Brain microvascular endothelial cell (primary cell): ENCODE measurements around the gene ADAM10.

Experiments
- DNase-seq: peaks from one replicate; pipeline ENCODE4 v3.0.0-alpha.2; 2020
- H3K27ac ChIP-seq: fragments of 250-450 bp; sonication (Bioruptor Pico); 2 replicates; pipeline ENCODE4 v1.5.1; 2020; ENCODE audit warnings: mild to moderate bottlenecking, moderate library complexity
- H3K27me3 ChIP-seq: fragments of 250-450 bp; sonication (Bioruptor Pico); replicated peaks from 2 replicates; pipeline ENCODE4 v1.5.1; 2020; ENCODE audit warnings: mild to moderate bottlenecking
- H3K36me3 ChIP-seq: fragments of 250-450 bp; sonication (Bioruptor Pico); replicated peaks from 2 replicates; pipeline ENCODE4 v1.5.1; 2020; ENCODE audit warnings: mild to moderate bottlenecking
- H3K4me3 ChIP-seq: 2 replicates; pipeline ENCODE4 v1.5.1; 2011; ENCODE audit warnings: low read depth, mild to moderate bottlenecking, control low read depth, low read length, moderate library complexity
- CTCF ChIP-seq: IDR thresholded peaks from 2 replicates; pipeline ENCODE4 v1.5.1; 2011; ENCODE audit warnings: low read depth, mild to moderate bottlenecking, moderate library complexity, low read length, control low read depth, inconsistent platforms; ENCODE audit errors: missing control alignments
- in situ Hi-C: cut with HindIII; loops from 2 replicates; pipeline ENCODE4 v1.10.0; 2017; ENCODE audit warnings: low sequenced_read_pairs, low pct_ligation_motif_present

Gene ADAM10

GRCh38 chr15:58584789-58585461 is 164.6 kb downstream of the ADAM10 start:
- H3K4me3 ChIP-seq: no peak overlapping the region
- H3K27me3 ChIP-seq: no peaks in the 10 kb centered on the region
- H3K27ac ChIP-seq: no peak overlapping the region
- H3K36me3 ChIP-seq: no peaks in the 10 kb centered on the region
- in situ Hi-C loops: no loop called here
- no peak for TF ChIP-seq CTCF
- no peak for DNase-seq

- no peak for TF ChIP-seq CTCF
- in situ Hi-C loops: no loop called here
- no peak overlapping the region for H3K27ac ChIP-seq
- no peak overlapping the region for H3K4me3 ChIP-seq
- DNase-seq: no peak
- no peaks in the 10 kb centered on the region for H3K36me3 ChIP-seq
- H3K27me3 ChIP-seq: no peaks in the 10 kb centered on the region
Observed at GRCh38 chr15:58583171-58583908, 166.2 kb downstream of the ADAM10 start.

- no peaks in the 10 kb centered on the region for H3K36me3 ChIP-seq
- no peak overlapping the region for H3K4me3 ChIP-seq
- TF ChIP-seq CTCF: no peak
- DNase-seq: no peak
- in situ Hi-C loops: no loop called here
- H3K27me3 ChIP-seq: no peaks in the 10 kb centered on the region
- no peak overlapping the region for H3K27ac ChIP-seq
Observed at GRCh38 chr15:58582160-58582559, 167.3 kb downstream of the ADAM10 start.

- no peak for TF ChIP-seq CTCF
- H3K27ac ChIP-seq: no peak overlapping the region
- no peak for DNase-seq
- in situ Hi-C loops: no loop called here
- H3K4me3 ChIP-seq: no peak overlapping the region
- no peaks in the 10 kb centered on the region for H3K36me3 ChIP-seq
- no peaks in the 10 kb centered on the region for H3K27me3 ChIP-seq
Observed at GRCh38 chr15:58576657-58577056, 172.8 kb downstream of the ADAM10 start.

- Histone ChIP-seq H3K27me3 (no peaks in the 10 kb centered on the region), H3K4me3 (no peak overlapping the region), H3K27ac (no peak overlapping the region), H3K36me3 (no peaks in the 10 kb centered on the region)
- in situ Hi-C loops: no loop called here
- no peak for TF ChIP-seq CTCF
- DNase-seq: no peak
Observed at GRCh38 chr15:58575045-58575786, 174.3 kb downstream of the ADAM10 start.
